ENCODE results near the gene C1QTNF8. TPM values are rescaled to one million over a fixed set of nuclear protein-coding genes. Genes with fewer than 3 reads are reported as not detected.

Gene C1QTNF8
- total and polyA plus RNA-seq, 2 of the 13 experiments (the other 11 are each of a cell fraction or from before 2014, with no cell fraction given), result 0.09 TPM; not detected in 1

DNA sequence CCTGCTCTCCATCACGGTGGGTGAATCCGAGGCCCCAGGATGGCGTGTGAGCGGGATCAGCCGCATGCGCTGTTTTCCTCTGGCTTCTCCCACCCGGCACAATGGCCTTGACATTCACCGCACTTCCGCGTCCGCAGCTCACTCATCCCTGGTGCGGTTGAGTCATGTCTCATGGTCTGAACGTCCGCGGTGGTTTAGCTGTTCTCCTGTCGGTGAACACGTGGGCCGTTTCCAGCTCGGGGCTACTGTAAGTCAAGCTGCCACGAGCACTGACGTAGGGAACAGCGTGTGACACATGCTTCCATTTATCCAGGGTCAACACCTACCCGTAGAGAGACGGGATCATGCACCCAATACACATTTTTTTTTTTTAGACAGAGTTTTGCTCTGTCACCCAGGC lies 41.6 kb upstream of the C1QTNF8 start (continued):
- TF ChIP-seq, protein P1, sequence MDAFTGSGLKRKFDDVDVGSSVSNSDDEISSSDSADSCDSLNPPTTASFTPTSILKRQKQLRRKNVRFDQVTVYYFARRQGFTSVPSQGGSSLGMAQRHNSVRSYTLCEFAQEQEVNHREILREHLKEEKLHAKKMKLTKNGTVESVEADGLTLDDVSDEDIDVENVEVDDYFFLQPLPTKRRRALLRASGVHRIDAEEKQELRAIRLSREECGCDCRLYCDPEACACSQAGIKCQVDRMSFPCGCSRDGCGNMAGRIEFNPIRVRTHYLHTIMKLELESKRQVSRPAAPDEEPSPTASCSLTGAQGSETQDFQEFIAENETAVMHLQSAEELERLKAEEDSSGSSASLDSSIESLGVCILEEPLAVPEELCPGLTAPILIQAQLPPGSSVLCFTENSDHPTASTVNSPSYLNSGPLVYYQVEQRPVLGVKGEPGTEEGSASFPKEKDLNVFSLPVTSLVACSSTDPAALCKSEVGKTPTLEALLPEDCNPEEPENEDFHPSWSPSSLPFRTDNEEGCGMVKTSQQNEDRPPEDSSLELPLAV (CRISPR knock-in tag; conservative IDR thresholded peaks at IDR 0.05; ENCODE audit: low read depth), result no peak
- TF ChIP-seq, protein P2, sequence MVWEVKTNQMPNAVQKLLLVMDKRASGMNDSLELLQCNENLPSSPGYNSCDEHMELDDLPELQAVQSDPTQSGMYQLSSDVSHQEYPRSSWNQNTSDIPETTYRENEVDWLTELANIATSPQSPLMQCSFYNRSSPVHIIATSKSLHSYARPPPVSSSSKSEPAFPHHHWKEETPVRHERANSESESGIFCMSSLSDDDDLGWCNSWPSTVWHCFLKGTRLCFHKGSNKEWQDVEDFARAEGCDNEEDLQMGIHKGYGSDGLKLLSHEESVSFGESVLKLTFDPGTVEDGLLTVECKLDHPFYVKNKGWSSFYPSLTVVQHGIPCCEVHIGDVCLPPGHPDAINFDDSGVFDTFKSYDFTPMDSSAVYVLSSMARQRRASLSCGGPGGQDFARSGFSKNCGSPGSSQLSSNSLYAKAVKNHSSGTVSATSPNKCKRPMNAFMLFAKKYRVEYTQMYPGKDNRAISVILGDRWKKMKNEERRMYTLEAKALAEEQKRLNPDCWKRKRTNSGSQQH (CRISPR knock-in tag; IDR thresholded peaks at IDR 0.05; ENCODE audit: low read depth), result no peak
- TF ChIP-seq KDM3A (CRISPR knock-in tag; IDR thresholded peaks at IDR 0.05; ENCODE audit: low read depth) (no peak), KLF11 (CRISPR knock-in tag; IDR thresholded peaks at IDR 0.05) (no peak), CHCHD3 (CRISPR knock-in tag; IDR thresholded peaks at IDR 0.05) (no peak), EZH2 (conservative IDR thresholded peaks at IDR 0.05; ENCODE audit: low read depth, low read length) (no peak), SRSF4 (IDR thresholded peaks at IDR 0.05; ENCODE audit: low read depth, low read length, poor library complexity, severe bottlenecking) (no peak), HDAC1 (CRISPR knock-in tag; IDR thresholded peaks at IDR 0.05) (peak; percentile 56), KLF12 (CRISPR knock-in tag; IDR thresholded peaks at IDR 0.05; ENCODE audit: borderline replicate concordance) (no peak), HDAC6 (IDR thresholded peaks at IDR 0.05; ENCODE audit: low read depth, low read length) (no peak), CEBPG (CRISPR knock-in tag; IDR thresholded peaks at IDR 0.05) (0 out of 2 replicates have a peak, but pooled peaks have one; percentile 13), KLF9 (CRISPR knock-in tag; IDR thresholded peaks at IDR 0.05; ENCODE audit: low read depth) (no peak), ZNF550 (CRISPR knock-in tag; IDR thresholded peaks at IDR 0.05; ENCODE audit: borderline replicate concordance) (no peak), NR2F6 (IDR thresholded peaks at IDR 0.05) (no peak), NR2F6 (CRISPR knock-in tag; IDR thresholded peaks at IDR 0.05) (peak; percentile 57; the same call in 1 of the 2 replicates), NCOA5 (CRISPR knock-in tag; IDR thresholded peaks at IDR 0.05) (no peak), KDM4B (CRISPR knock-in tag; IDR thresholded peaks at IDR 0.05) (0 out of 2 replicates have a peak, but pooled peaks have one; percentile 18), MEF2D (CRISPR knock-in tag; IDR thresholded peaks at IDR 0.05) (no peak), MBD4 (IDR thresholded peaks at IDR 0.05; ENCODE audit: borderline replicate concordance, low read length) (no peak), ZNF451 (CRISPR knock-in tag; IDR thresholded peaks at IDR 0.05) (no peak), NR2F1 (CRISPR knock-in tag; IDR thresholded peaks at IDR 0.05) (no peak), ZNF224 (CRISPR knock-in tag; IDR thresholded peaks at IDR 0.05) (no peak), ATAD3A (CRISPR knock-in tag; IDR thresholded peaks at IDR 0.05) (no peak)
- TF ChIP-seq, protein P3, sequence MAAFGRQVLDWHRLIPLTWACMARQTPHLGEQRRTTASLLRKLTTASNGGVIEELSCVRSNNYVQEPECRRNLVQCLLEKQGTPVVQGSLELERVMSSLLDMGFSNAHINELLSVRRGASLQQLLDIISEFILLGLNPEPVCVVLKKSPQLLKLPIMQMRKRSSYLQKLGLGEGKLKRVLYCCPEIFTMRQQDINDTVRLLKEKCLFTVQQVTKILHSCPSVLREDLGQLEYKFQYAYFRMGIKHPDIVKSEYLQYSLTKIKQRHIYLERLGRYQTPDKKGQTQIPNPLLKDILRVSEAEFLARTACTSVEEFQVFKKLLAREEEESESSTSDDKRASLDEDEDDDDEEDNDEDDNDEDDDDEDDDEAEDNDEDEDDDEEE (CRISPR knock-in tag; IDR thresholded peaks at IDR 0.05), result no peak
- TF ChIP-seq, protein P4, sequence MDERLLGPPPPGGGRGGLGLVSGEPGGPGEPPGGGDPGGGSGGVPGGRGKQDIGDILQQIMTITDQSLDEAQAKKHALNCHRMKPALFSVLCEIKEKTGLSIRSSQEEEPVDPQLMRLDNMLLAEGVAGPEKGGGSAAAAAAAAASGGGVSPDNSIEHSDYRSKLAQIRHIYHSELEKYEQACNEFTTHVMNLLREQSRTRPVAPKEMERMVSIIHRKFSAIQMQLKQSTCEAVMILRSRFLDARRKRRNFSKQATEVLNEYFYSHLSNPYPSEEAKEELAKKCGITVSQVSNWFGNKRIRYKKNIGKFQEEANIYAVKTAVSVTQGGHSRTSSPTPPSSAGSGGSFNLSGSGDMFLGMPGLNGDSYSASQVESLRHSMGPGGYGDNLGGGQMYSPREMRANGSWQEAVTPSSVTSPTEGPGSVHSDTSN (CRISPR knock-in tag; IDR thresholded peaks at IDR 0.05), result no peak
- TF ChIP-seq, protein P5, sequence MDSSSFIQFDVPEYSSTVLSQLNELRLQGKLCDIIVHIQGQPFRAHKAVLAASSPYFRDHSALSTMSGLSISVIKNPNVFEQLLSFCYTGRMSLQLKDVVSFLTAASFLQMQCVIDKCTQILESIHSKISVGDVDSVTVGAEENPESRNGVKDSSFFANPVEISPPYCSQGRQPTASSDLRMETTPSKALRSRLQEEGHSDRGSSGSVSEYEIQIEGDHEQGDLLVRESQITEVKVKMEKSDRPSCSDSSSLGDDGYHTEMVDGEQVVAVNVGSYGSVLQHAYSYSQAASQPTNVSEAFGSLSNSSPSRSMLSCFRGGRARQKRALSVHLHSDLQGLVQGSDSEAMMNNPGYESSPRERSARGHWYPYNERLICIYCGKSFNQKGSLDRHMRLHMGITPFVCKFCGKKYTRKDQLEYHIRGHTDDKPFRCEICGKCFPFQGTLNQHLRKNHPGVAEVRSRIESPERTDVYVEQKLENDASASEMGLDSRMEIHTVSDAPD (CRISPR knock-in tag; IDR thresholded peaks at IDR 0.05), result no peak
- TF ChIP-seq, protein P6, sequence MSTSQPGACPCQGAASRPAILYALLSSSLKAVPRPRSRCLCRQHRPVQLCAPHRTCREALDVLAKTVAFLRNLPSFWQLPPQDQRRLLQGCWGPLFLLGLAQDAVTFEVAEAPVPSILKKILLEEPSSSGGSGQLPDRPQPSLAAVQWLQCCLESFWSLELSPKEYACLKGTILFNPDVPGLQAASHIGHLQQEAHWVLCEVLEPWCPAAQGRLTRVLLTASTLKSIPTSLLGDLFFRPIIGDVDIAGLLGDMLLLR (CRISPR knock-in tag; IDR thresholded peaks at IDR 0.05), result no peak
